PC-3 (cell line): Measurements from ENCODE around the gene MIAT. TPM values are rescaled to one million over a fixed set of nuclear protein-coding genes. Genes with fewer than 3 reads are reported as not detected.
"Not testable (repeated sequence)": the region's sequence is repeated elsewhere in the genome, so short reads cannot be mapped to it uniquely, and the experiment has no call there.

Experiments
- ATAC-seq: fragments of 200-7000 bp; cut with Tn5 transposase; 2 replicates; pipeline ENCODE4 v1.9.1; 2020; ENCODE audit warnings: mild to moderate bottlenecking, moderate library complexity
- BruUV-seq: library from RNA; stranded (reverse); fragments of 400-500 nt; replicated peaks from 2 replicates; lab custom pipeline; 2021; lab: Mats Ljungman, UMichigan
- CTCF ChIA-PET: fragments of 300-600 bp; sonication (Branson Sonifier 250); formaldehyde crosslinking; loops from one replicate; lab custom pipeline; 2022; ENCODE audit warnings: antibody characterized with exemption; lab: Charles Lee
- POLR2A ChIA-PET: fragments of 300-600 bp; sonication (Branson Sonifier 250); formaldehyde crosslinking; loops from one replicate; lab custom pipeline; 2022; ENCODE audit warnings: antibody characterized with exemption; ENCODE audit not compliant: unreplicated experiment; lab: Charles Lee
- DNase-seq: peaks from one replicate; pipeline ENCODE4 v3.0.0-alpha.2; 2015
- H2AFZ ChIP-seq: fragments of 300-600 bp; sonication (generic); 2 replicates; pipeline ENCODE4 v1.6.0; 2016; ENCODE audit warnings: antibody characterized with exemption, low read length
- H3F3A ChIP-seq: fragments of 300-600 bp; sonication (generic); one replicate; pipeline ENCODE4 v1.6.0; 2017; ENCODE audit warnings: antibody characterized with exemption, low read length, control low read depth, mild to moderate bottlenecking; ENCODE audit not compliant: unreplicated experiment
- H3K27ac ChIP-seq: fragments of 300-600 bp; sonication (generic); 2 replicates; pipeline ENCODE4 v1.5.1; 2016; ENCODE audit warnings: mild to moderate bottlenecking, low read length
- H3K27me3 ChIP-seq: fragments of 300-600 bp; sonication (generic); 2 replicates; pipeline ENCODE4 v1.6.1; 2016; ENCODE audit warnings: low read length, mixed read lengths
- H3K36me3 ChIP-seq: fragments of 300-600 bp; sonication (generic); 2 replicates; pipeline ENCODE4 v1.6.1; 2016; ENCODE audit warnings: low read depth, mixed run types, low read length, mixed read lengths
- H3K4me1 ChIP-seq: fragments of 300-600 bp; sonication (generic); 2 replicates; pipeline ENCODE4 v1.5.1; 2016; ENCODE audit warnings: low read length; ENCODE audit not compliant: insufficient read depth
- H3K4me2 ChIP-seq: fragments of 300-600 bp; sonication (generic); 2 replicates; pipeline ENCODE4 v1.6.0; 2016; ENCODE audit warnings: low read length
- H3K4me3 ChIP-seq: fragments of 300-600 bp; sonication (generic); 2 replicates; pipeline ENCODE4 v1.5.1; 2016; ENCODE audit warnings: mild to moderate bottlenecking, low read length, mixed read lengths
- H3K79me2 ChIP-seq: fragments of 300-600 bp; sonication (generic); 2 replicates; pipeline ENCODE4 v1.6.1; 2017; ENCODE audit warnings: low read length, mixed read lengths
- H3K9ac ChIP-seq: fragments of 300-600 bp; sonication (generic); 2 replicates; pipeline ENCODE4 v1.6.0; 2016; ENCODE audit warnings: mild to moderate bottlenecking, low read length
- H3K9me2 ChIP-seq: fragments of 300-600 bp; sonication (generic); replicated peaks from 2 replicates; pipeline ENCODE4 v1.6.1; 2016; ENCODE audit warnings: mixed run types, low read length, mixed read lengths
- H3K9me3 ChIP-seq: fragments of 300-600 bp; sonication (generic); 2 replicates; pipeline ENCODE4 v1.6.1; 2016; ENCODE audit warnings: low read length, mixed read lengths
- H4K20me1 ChIP-seq: fragments of 300-600 bp; sonication (generic); 2 replicates; pipeline ENCODE4 v1.6.1; 2016; ENCODE audit warnings: low read length, mixed read lengths
- CTCF ChIP-seq: fragments of 300-600 bp; sonication (generic); conservative IDR thresholded peaks from 2 replicates; pipeline ENCODE4 v1.5.1; 2017; ENCODE audit warnings: antibody characterized with exemption, low read depth, mild to moderate bottlenecking, low read length
- EZH2 ChIP-seq: fragments of 300-600 bp; sonication (generic); IDR thresholded peaks from one replicate; pipeline ENCODE4 v1.6.1; 2017; ENCODE audit warnings: antibody characterized with exemption, mild to moderate bottlenecking, low read length; ENCODE audit not compliant: unreplicated experiment
- EZH2phosphoT487 ChIP-seq: fragments of 300-600 bp; sonication (generic); IDR thresholded peaks from 2 replicates; pipeline ENCODE4 v1.6.1; 2018; ENCODE audit warnings: mild to moderate bottlenecking, antibody characterized with exemption, low read length, borderline replicate concordance
- intact Hi-C: fragments of 100-400 bp; cut with micrococcal nuclease; formaldehyde crosslinking; loops from 2 replicates; pipeline ENCODE4 v1.9.0; 2023
- total RNA-seq: library from RNA; depleted of rRNA; stranded (reverse); fragments of >200 nt; gene quantifications from 2 replicates; pipeline ENCODE4 v1.2.3, GENCODE V29; 2014

Gene MIAT
- total RNA-seq, 1 experiment from 2014 or later: 0.15 TPM

GRCh38 chr22:26610996-26611395 lies 46.4 kb upstream of the MIAT start:
- ATAC-seq: peak; percentile 56
- Histone ChIP-seq H3K9me2 (no peaks in the 10 kb centered on the region), H3F3A (no peaks in the 10 kb centered on the region), H3K9ac (no peak overlapping the region), H2AFZ (no peak overlapping the region), H3K27me3 (no peaks in the 10 kb centered on the region), H3K4me3 (no peak overlapping the region), H3K79me2 (no peaks in the 10 kb centered on the region), H3K4me1 (peaks cover 14% of the 10 kb centered on the region), H3K4me2 (no peak overlapping the region), H3K27ac (0 out of 2 replicates have a peak overlapping the region, but pooled peaks have one; percentile 16), H3K9me3 (no peaks in the 10 kb centered on the region), H4K20me1 (no peaks in the 10 kb centered on the region), H3K36me3 (no peaks in the 10 kb centered on the region)
- ChIA-PET POLR2A (interaction anchor here (0.6 kb wide), 1 partner anchor 10 kb away, joined by 3 read pairs; no protein-coding TSS in a partner anchor), CTCF (no interaction called here)
- TF ChIP-seq EZH2phosphoT487 (no peak), EZH2 (no peak), CTCF (no peak)
- no TSS peak for BruUV-seq
- peak; percentile 37 for DNase-seq
- intact Hi-C loops: no loop called here

GRCh38 chr22:26612652-26613051 lies 44.7 kb upstream of the MIAT start:
- H3K27ac ChIP-seq: no peak overlapping the region
- H2AFZ ChIP-seq: no peak overlapping the region
- peaks cover 14% of the 10 kb centered on the region for H3K4me1 ChIP-seq
- no peaks in the 10 kb centered on the region for H3K9me3 ChIP-seq
- DNase-seq: no peak
- ChIA-PET CTCF (no interaction called here), POLR2A (no interaction called here)
- H3K79me2 ChIP-seq: no peaks in the 10 kb centered on the region
- no peak overlapping the region for H3K4me2 ChIP-seq
- H3K9me2 ChIP-seq: no peaks in the 10 kb centered on the region
- no peak overlapping the region for H3K4me3 ChIP-seq
- no TSS peak for BruUV-seq
- H3K36me3 ChIP-seq: no peaks in the 10 kb centered on the region
- H3K27me3 ChIP-seq: no peaks in the 10 kb centered on the region
- ATAC-seq: no peak
- TF ChIP-seq EZH2phosphoT487 (no peak), EZH2 (no peak), CTCF (no peak)
- H4K20me1 ChIP-seq: no peaks in the 10 kb centered on the region
- H3K9ac ChIP-seq: no peak overlapping the region
- intact Hi-C loops: no loop called here
- no peaks in the 10 kb centered on the region for H3F3A ChIP-seq

- intact Hi-C loops, H3K4me3 ChIP-seq, DNase-seq, H3K79me2 ChIP-seq, ATAC-seq, H3K36me3 ChIP-seq, H3K4me2 ChIP-seq, POLR2A ChIA-PET, H3K27ac ChIP-seq, H3K27me3 ChIP-seq, H3F3A ChIP-seq, H4K20me1 ChIP-seq, H3K9me3 ChIP-seq, H2AFZ ChIP-seq, BruUV-seq, CTCF ChIA-PET, H3K9me2 ChIP-seq, H3K9ac ChIP-seq: not testable (repeated sequence)
- H3K4me1 ChIP-seq: peaks cover 14% of the 10 kb centered on the region
These were observed 43.6 kb upstream of the MIAT start for GRCh38 chr22:26613753-26614152.
